NB4 (cell line): ENCODE measurements around the gene USP46.

Source experiments
- DNase-seq: peaks from one replicate; pipeline ENCODE4 v3.0.0; 2010; ENCODE audit warnings: low read depth
- H3K4me3 ChIP-seq: one replicate; pipeline ENCODE4 v1.5.1; 2011; ENCODE audit warnings: mild to moderate bottlenecking, low read depth, low read length, moderate library complexity
- CTCF ChIP-seq: IDR thresholded peaks from one replicate; pipeline ENCODE4 v1.5.1; 2012; ENCODE audit warnings: low read depth, low read length
- MYC ChIP-seq: IDR thresholded peaks from 2 replicates; pipeline ENCODE4 v1.6.1; 2011; ENCODE audit warnings: low read depth, low read length
- POLR2A ChIP-seq: IDR thresholded peaks from 2 replicates; pipeline ENCODE4 v1.6.1; 2011; ENCODE audit warnings: mild to moderate bottlenecking; ENCODE audit not compliant: insufficient read length; ENCODE audit errors: extremely low read depth
- TF ChIP-seq, protein P1 (sequence below): IDR thresholded peaks from 2 replicates; pipeline ENCODE4 v1.6.1; 2011; ENCODE audit warnings: low read depth, low read length

The USP46 gene

DNA sequence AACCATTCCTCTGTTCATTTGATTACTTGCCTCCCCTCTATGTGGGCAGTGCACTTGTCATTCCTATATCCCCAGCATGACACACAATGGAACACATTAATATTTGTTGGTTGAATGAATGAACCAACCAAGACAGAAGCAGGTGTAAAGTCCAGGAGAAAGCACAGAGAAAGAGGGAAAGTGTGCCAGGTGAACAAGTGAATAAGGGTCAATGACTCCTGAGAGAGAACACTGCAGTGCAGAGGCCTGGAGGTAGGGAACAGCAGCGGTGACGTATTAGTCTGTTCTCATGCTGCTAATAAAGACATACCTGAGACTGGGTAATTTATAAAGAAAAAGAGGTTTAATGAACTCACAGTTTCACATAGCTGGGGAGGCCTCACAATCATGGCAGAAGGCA lies 53.1 kb downstream of the USP46 start:
- DNase-seq = no peak
- H3K4me3 ChIP-seq = no peak overlapping the region
- TF ChIP-seq MYC = no peak
- TF ChIP-seq, protein P1, sequence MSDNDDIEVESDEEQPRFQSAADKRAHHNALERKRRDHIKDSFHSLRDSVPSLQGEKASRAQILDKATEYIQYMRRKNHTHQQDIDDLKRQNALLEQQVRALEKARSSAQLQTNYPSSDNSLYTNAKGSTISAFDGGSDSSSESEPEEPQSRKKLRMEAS = no peak
- no peak for TF ChIP-seq POLR2A

GRCh38 chr4:52604215-52604614 lies 54.9 kb downstream of the USP46 start:
- no peak for TF ChIP-seq MYC
- TF ChIP-seq, protein P1 = no peak
- no peak for TF ChIP-seq POLR2A
- no peak for TF ChIP-seq CTCF
- no peak for DNase-seq
- no peak overlapping the region for H3K4me3 ChIP-seq

- H3K4me3 ChIP-seq = no peak overlapping the region
- TF ChIP-seq MYC = no peak
- TF ChIP-seq POLR2A = no peak
- TF ChIP-seq, protein P1 = no peak
- no peak for TF ChIP-seq CTCF
- DNase-seq = no peak
Observed at GRCh38 chr4:52600275-52600674, 58.8 kb downstream of the USP46 start.

GRCh38 chr4:52595001-52595400 lies 64.1 kb downstream of the USP46 start:
- H3K4me3 ChIP-seq = no peak overlapping the region
- DNase-seq = no peak
- TF ChIP-seq MYC = no peak
- no peak for TF ChIP-seq POLR2A
- TF ChIP-seq, protein P1 = no peak
- TF ChIP-seq CTCF = no peak

- peak; percentile 15 for DNase-seq
- no peak for TF ChIP-seq CTCF
- TF ChIP-seq MYC = no peak
- TF ChIP-seq, protein P1 = no peak
- TF ChIP-seq POLR2A = no peak
- H3K4me3 ChIP-seq = no peak overlapping the region
Observed at GRCh38 chr4:52592287-52592686, 66.8 kb downstream of the USP46 start.

- TF ChIP-seq MYC (no peak), CTCF (no peak), POLR2A (no peak)
- TF ChIP-seq, protein P1 = no peak
- H3K4me3 ChIP-seq = no peak overlapping the region
- DNase-seq = peak; percentile 36
Observed at GRCh38 chr4:52588771-52589591, 70.1 kb downstream of the USP46 start.
